PC-3 (cell line): ENCODE measurements around the gene ANKRD29.

Experiments
- CTCF ChIP-seq: fragments of 300-600 bp; sonication (generic); conservative IDR thresholded peaks from 2 replicates; pipeline ENCODE4 v1.5.1; 2017; ENCODE audit warnings: antibody characterized with exemption, low read depth, mild to moderate bottlenecking, low read length
- EZH2 ChIP-seq: fragments of 300-600 bp; sonication (generic); IDR thresholded peaks from one replicate; pipeline ENCODE4 v1.6.1; 2017; ENCODE audit warnings: antibody characterized with exemption, mild to moderate bottlenecking, low read length; ENCODE audit not compliant: unreplicated experiment
- EZH2phosphoT487 ChIP-seq: fragments of 300-600 bp; sonication (generic); IDR thresholded peaks from 2 replicates; pipeline ENCODE4 v1.6.1; 2018; ENCODE audit warnings: mild to moderate bottlenecking, antibody characterized with exemption, low read length, borderline replicate concordance

- TF ChIP-seq CTCF (no peak), EZH2 (no peak), EZH2phosphoT487 (no peak)
These were observed 93.2 kb downstream of the ANKRD29 start for GRCh38 chr18:23569299-23570063.
